H1 (cell line): ENCODE measurements around the gene CHD9NB. TPM values are rescaled to one million over a fixed set of nuclear protein-coding genes. Genes with fewer than 3 reads are reported as not detected.

ENCODE experiments used
- CTCF ChIA-PET: fragments of 300-600 bp; sonication (Branson Sonifier 250); formaldehyde crosslinking; loops from one replicate; lab custom pipeline; 2021; ENCODE audit not compliant: partially characterized antibody; lab: Charles Lee
- POLR2A ChIA-PET: fragments of 300-600 bp; sonication (Branson Sonifier 250); formaldehyde crosslinking; loops from one replicate; lab custom pipeline; 2021; ENCODE audit warnings: inconsistent platforms; ENCODE audit not compliant: partially characterized antibody; lab: Charles Lee
- DNase-seq, 2 experiments: peaks; one replicate each; pipeline versions ENCODE4 v3.0.0 to v3.0.0-alpha.2; 2010 to 2022; ENCODE audit warnings: low spot score in 2 of 2, low read depth in 1 of 2, mixed read lengths in 1 of 2
- FAIRE-seq: peaks from 2 replicates; lab custom pipeline; 2011; peaks lifted over from hg19 to GRCh38; lab: Jason Lieb, UNC
- H2AFZ ChIP-seq: 2 replicates; pipeline ENCODE4 v1.8.1; 2012; ENCODE audit warnings: low read length, inconsistent platforms
- H2AK5ac ChIP-seq: 2 replicates; pipeline ENCODE4 v1.6.1; 2013; ENCODE audit warnings: low read depth, low read length
- H2BK120ac ChIP-seq: replicated peaks from 2 replicates; pipeline ENCODE3; 2013; ENCODE audit warnings: low read depth, low read length, inconsistent platforms
- H2BK12ac ChIP-seq: 2 replicates; pipeline ENCODE4 v1.6.1; 2013; ENCODE audit warnings: low read depth, low read length
- H2BK15ac ChIP-seq: 2 replicates; pipeline ENCODE4 v1.6.1; 2013; ENCODE audit warnings: low read length
- H2BK20ac ChIP-seq: 2 replicates; pipeline ENCODE4 v1.6.1; 2013; ENCODE audit warnings: low read length
- H2BK5ac ChIP-seq: 2 replicates; pipeline ENCODE4 v1.6.1; 2013; ENCODE audit warnings: low read depth, low read length
- H3K14ac ChIP-seq: 2 replicates; pipeline ENCODE4 v1.6.1; 2013; ENCODE audit warnings: inconsistent platforms; ENCODE audit not compliant: insufficient read length
- H3K18ac ChIP-seq: 2 replicates; pipeline ENCODE4 v1.6.1; 2013; ENCODE audit warnings: low read length; ENCODE audit errors: extremely low read depth
- H3K23ac ChIP-seq: 2 replicates; pipeline ENCODE4 v1.6.1; 2013; ENCODE audit warnings: inconsistent platforms; ENCODE audit not compliant: insufficient read length
- H3K23me2 ChIP-seq: 2 replicates; pipeline ENCODE4 v1.6.1; 2013; ENCODE audit warnings: low read depth, low read length
- H3K27ac ChIP-seq: 2 replicates; pipeline ENCODE4 v1.6.1; 2011; ENCODE audit warnings: low read depth, low read length, inconsistent platforms
- H3K27me3 ChIP-seq, 4 experiments: replicated peaks in 1 of 4; 1 replicate in 1 of 4; 2 replicates in 3 of 4; pipeline versions ENCODE4 v1.6.1 to v1.8.1; 2011 to 2013; ENCODE audit warnings: low read length in 3 of 4, mild to moderate bottlenecking in 3 of 4, inconsistent platforms in 2 of 4, mixed read lengths in 2 of 4, moderate library complexity in 1 of 4; ENCODE audit not compliant: control insufficient read depth in 3 of 4, insufficient read depth in 3 of 4; ENCODE audit errors: extremely low read depth in 1 of 4
- H3K36me3 ChIP-seq, 4 experiments: 2 replicates each; pipeline versions ENCODE4 v1.6.1 to v1.8.1; 2011 to 2013; ENCODE audit warnings: mild to moderate bottlenecking in 4 of 4, low read length in 3 of 4, moderate library complexity in 2 of 4, control low read depth in 1 of 4, inconsistent platforms in 1 of 4; ENCODE audit not compliant: insufficient read depth in 4 of 4, control insufficient read depth in 2 of 4
- H3K4ac ChIP-seq: replicated peaks from 2 replicates; pipeline ENCODE3; 2013; ENCODE audit warnings: low read length, low read depth, mixed read lengths, inconsistent platforms; ENCODE audit not compliant: insufficient read length
- H3K4me1 ChIP-seq, 4 experiments: replicated peaks in 1 of 4; 1 replicate in 1 of 4; 2 replicates in 3 of 4; pipeline versions ENCODE4 v1.6.1 to v1.8.1; 2011 to 2013; ENCODE audit warnings: low read length in 3 of 4, inconsistent platforms in 2 of 4, mixed read lengths in 1 of 4; ENCODE audit not compliant: insufficient read depth in 4 of 4, control insufficient read depth in 3 of 4
- H3K4me2 ChIP-seq, 2 experiments: 2 replicates each; pipeline versions ENCODE4 v1.6.1 to v1.8.1; 2011 to 2013; ENCODE audit warnings: low read depth in 2 of 2, low read length in 2 of 2, control low read depth in 1 of 2, inconsistent platforms in 1 of 2, mild to moderate bottlenecking in 1 of 2; ENCODE audit not compliant: insufficient read depth in 1 of 2
- H3K4me3 ChIP-seq, 4 experiments: fragments of 200-600, 300-600 bp in 1 of 4; sonication (generic), shearing (Covaris generic), sonication (Bioruptor Twin) in 1 of 4; 2 replicates each; pipeline versions ENCODE4 v1.5.1 to v1.8.1; 2011 to 2016; ENCODE audit warnings: low read length in 4 of 4, low read depth in 3 of 4, control low read depth in 2 of 4, inconsistent platforms in 2 of 4, mild to moderate bottlenecking in 2 of 4, mixed read lengths in 1 of 4, moderate library complexity in 1 of 4; ENCODE audit not compliant: insufficient read depth in 2 of 4; ENCODE audit errors: extremely low read depth in 1 of 4
- H3K56ac ChIP-seq: replicated peaks from 2 replicates; pipeline ENCODE3; 2013; ENCODE audit warnings: low read depth, mild to moderate bottlenecking, mixed read lengths, low read length, inconsistent platforms; ENCODE audit not compliant: insufficient read length
- H3K79me1 ChIP-seq: 2 replicates; pipeline ENCODE4 v1.6.1; 2013; ENCODE audit warnings: low read depth, low read length, control low read depth
- H3K79me2 ChIP-seq, 2 experiments: 2 replicates each; pipeline versions ENCODE4 v1.6.1 to v1.8.1; 2012 to 2013; ENCODE audit warnings: low read length in 2 of 2, mild to moderate bottlenecking in 2 of 2, inconsistent platforms in 1 of 2; ENCODE audit not compliant: insufficient read depth in 2 of 2, control insufficient read depth in 1 of 2
- H3K9ac ChIP-seq, 4 experiments: replicated peaks in 1 of 4; 1 replicate in 1 of 4; 2 replicates in 3 of 4; pipeline versions ENCODE4 v1.6.1 to v1.8.1; 2011 to 2013; ENCODE audit warnings: low read depth in 3 of 4, low read length in 3 of 4, control low read depth in 2 of 4, mild to moderate bottlenecking in 2 of 4, moderate library complexity in 2 of 4, inconsistent platforms in 1 of 4; ENCODE audit errors: extremely low read depth in 1 of 4
- H3K9me3 ChIP-seq, 2 experiments: 2 replicates each; pipeline versions ENCODE4 v1.6.1 to v1.8.1; 2012 to 2013; ENCODE audit warnings: mild to moderate bottlenecking in 2 of 2, moderate library complexity in 2 of 2, control low read depth in 1 of 2, inconsistent platforms in 1 of 2, low read depth in 1 of 2, low read length in 1 of 2, mixed read lengths in 1 of 2; ENCODE audit not compliant: insufficient read depth in 2 of 2
- H4K20me1 ChIP-seq, 2 experiments: replicated peaks in 1 of 2; 2 replicates each; pipeline versions ENCODE3 to v1.8.1; 2011 to 2013; ENCODE audit warnings: inconsistent platforms in 2 of 2, low read length in 2 of 2, mild to moderate bottlenecking in 1 of 2; ENCODE audit not compliant: insufficient read depth in 2 of 2, control insufficient read depth in 1 of 2
- H4K5ac ChIP-seq: 2 replicates; pipeline ENCODE4 v1.6.1; 2013; ENCODE audit warnings: low read length, low read depth, mixed read lengths, inconsistent platforms; ENCODE audit not compliant: insufficient read length
- H4K8ac ChIP-seq: 2 replicates; pipeline ENCODE4 v1.8.0; 2013; ENCODE audit warnings: mild to moderate bottlenecking, moderate library complexity, low read length, inconsistent platforms; ENCODE audit not compliant: insufficient read depth; ENCODE audit errors: extremely low read depth
- H4K91ac ChIP-seq: replicated peaks from 2 replicates; pipeline ENCODE3; 2013; ENCODE audit warnings: low read length, mixed read lengths, inconsistent platforms; ENCODE audit not compliant: insufficient read length
- BACH1 ChIP-seq: IDR thresholded peaks from 2 replicates; pipeline ENCODE4 v1.6.1; 2012; ENCODE audit warnings: low read length, improper control_type of control experiment
- BRCA1 ChIP-seq: IDR thresholded peaks from 2 replicates; pipeline ENCODE4 v1.6.1; 2012; ENCODE audit warnings: low read depth, low read length, improper control_type of control experiment
- CBX5 ChIP-seq: fragments of 300-800, 300-1000 bp; sonication (generic); IDR thresholded peaks from 2 replicates; pipeline ENCODE4 v1.7.1; 2016; ENCODE audit warnings: antibody characterized with exemption, low read length, low read depth
- CREB1 ChIP-seq: IDR thresholded peaks from 2 replicates; pipeline ENCODE4 v1.6.1; 2012; ENCODE audit warnings: inconsistent platforms
- EP300 ChIP-seq, 2 experiments: IDR thresholded peaks; 1 replicate in 1 of 2; 2 replicates in 1 of 2; pipeline ENCODE4 v1.6.1; 2011 to 2012; ENCODE audit warnings: low read depth in 2 of 2, low read length in 2 of 2, mild to moderate bottlenecking in 2 of 2, borderline replicate concordance in 1 of 2, inconsistent platforms in 1 of 2, moderate library complexity in 1 of 2
- GABPA ChIP-seq: IDR thresholded peaks from 2 replicates; pipeline ENCODE4 v1.6.1; 2011; ENCODE audit warnings: mild to moderate bottlenecking, low read length, moderate library complexity, borderline replicate concordance; ENCODE audit not compliant: insufficient read depth
- KDM5A ChIP-seq: fragments of 200-600 bp; IDR thresholded peaks from 2 replicates; pipeline ENCODE4 v1.7.1; 2012; ENCODE audit warnings: mild to moderate bottlenecking, low read length, inconsistent platforms, mixed read lengths
- MAFK ChIP-seq: IDR thresholded peaks from 2 replicates; pipeline ENCODE4 v1.6.1; 2012; ENCODE audit warnings: low read depth, mild to moderate bottlenecking, improper control_type of control experiment, low read length
- NANOG ChIP-seq: IDR thresholded peaks from 2 replicates; pipeline ENCODE4 v1.6.1; 2011; ENCODE audit warnings: low read length, low read depth, mild to moderate bottlenecking, inconsistent platforms; ENCODE audit not compliant: insufficient read depth, poor library complexity, severe bottlenecking
- POU5F1 ChIP-seq: IDR thresholded peaks from 2 replicates; pipeline ENCODE4 v1.6.1; 2011; ENCODE audit warnings: low read depth, mild to moderate bottlenecking, low read length, moderate library complexity
- SUZ12 ChIP-seq: fragments of 200-600 bp; sonication (generic); IDR thresholded peaks from 2 replicates; pipeline ENCODE4 v1.6.1; 2012; ENCODE audit warnings: mild to moderate bottlenecking, inconsistent platforms, low read length, moderate library complexity, mixed read lengths
- whole genome bisulfite sequencing, 2 experiments: shearing (Covaris generic) in 1 of 2; methylation state at CpG; one replicate each; pipeline versions ENCODE4 v1.1.6 to v1.1.7; 2013 to 2015; ENCODE audit warnings: low lambda C conversion rate in 2 of 2, mixed read lengths in 2 of 2, inconsistent platforms in 1 of 2, low coverage in 1 of 2, missing lambda C conversion rate in 1 of 2; ENCODE audit not compliant: insufficient replicate concordance in 2 of 2, insufficient coverage in 1 of 2, insufficient read length in 1 of 2; ENCODE audit errors: extremely low coverage in 1 of 2, missing lambda C conversion rate in 1 of 2; 5-methylcytosine and 5-hydroxymethylcytosine counted together
- polyA plus RNA-seq, 7 experiments: library from polyadenylated mRNA; depleted of rRNA in 3 of 7; stranded (reverse) in 5 of 7; unstranded in 2 of 7; fragments of >200 nt in 5 of 7; fragments of 200-250 nt in 2 of 7; gene quantifications; 1 replicate in 5 of 7; 2 replicates in 1 of 7; 4 replicates in 1 of 7; pipeline versions ENCODE4 v1.2.1 to v1.2.3, GENCODE V29; 2011 to 2013; ENCODE audit warnings: missing spikeins in 2 of 7, mixed read lengths in 2 of 7
- total RNA-seq: library from RNA; stranded (reverse); fragmentation: NEBNext Ultra II Directional; extraction: Animal tissue kit (Norgen Biotek cat#: 25700); gene quantifications from 2 replicates; pipeline ENCODE4 v1.2.1, GENCODE V29; 2021
- TF ChIP-seq, protein P1 (sequence below): IDR thresholded peaks from 2 replicates; pipeline ENCODE4 v1.6.1; 2011; ENCODE audit warnings: low read length, improper control_type of control experiment

Gene CHD9NB
- total and polyA plus RNA-seq, 2 of the 8 experiments (the other 6 are each of a cell fraction or from before 2014, with no cell fraction given), result 4.5 to 5.9 TPM

DNA sequence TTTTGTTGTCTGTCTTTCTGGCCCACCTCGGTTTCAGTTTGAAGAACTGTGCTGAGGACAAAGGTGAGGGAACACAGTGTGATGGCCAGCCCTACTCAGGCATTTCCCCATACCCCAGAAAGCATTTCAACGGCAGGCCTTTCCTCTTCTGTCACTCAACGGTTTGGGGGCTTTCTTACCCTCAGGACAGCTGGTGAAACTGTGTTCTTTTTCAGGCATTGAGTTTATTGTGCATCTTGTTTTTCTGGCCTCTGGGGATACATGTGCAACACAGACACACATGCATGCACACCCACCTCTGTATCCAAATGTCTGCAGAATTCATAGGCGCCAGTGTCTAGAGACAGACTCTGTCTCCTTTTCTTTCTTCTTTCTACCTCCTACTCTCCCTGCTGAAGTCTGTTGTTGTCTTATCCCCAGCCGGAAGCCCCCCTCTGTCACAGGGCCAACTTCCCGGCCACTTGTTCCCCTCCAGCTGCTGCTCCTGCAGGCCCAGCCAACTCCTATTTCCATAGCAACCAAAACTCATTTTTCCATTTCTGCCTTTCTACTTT, 19.1 kb upstream of the CHD9NB start:
- Histone ChIP-seq H3K14ac (no peak overlapping the region), H3K4me2 (no peak overlapping the region; a peak in 1 of 4 replicates), H2AK5ac (no peak overlapping the region), H3K27ac (peak overlapping the region; percentile 61; the same call in 1 of the 2 replicates), H3K9me3 (peaks cover 13 to 21% of the 10 kb centered on the region in 2 experiments), H2BK5ac (no peak overlapping the region), H4K91ac (no peak overlapping the region), H3K36me3 (peaks cover 0 to 5% (median 1%) of the 10 kb centered on the region in 4 experiments; a peak in 3 of 8 replicates), H2BK20ac (no peak overlapping the region), H3K27me3 (no peaks in the 10 kb centered on the region), H4K20me1 (no peaks in the 10 kb centered on the region), H3K18ac (no peak overlapping the region), H2BK120ac (no peak overlapping the region), H3K56ac (no peak overlapping the region), H3K4me1 (peaks cover 0 to 8% (median 3%) of the 10 kb centered on the region in 4 experiments; a peak in 3 of 7 replicates), H4K5ac (no peak overlapping the region), H2BK15ac (no peak overlapping the region), H3K9ac (no peak overlapping the region), H3K4ac (no peak overlapping the region), H4K8ac (no peak overlapping the region; the same call in 1 of the 2 replicates), H2BK12ac (no peak overlapping the region), H3K23me2 (no peaks in the 10 kb centered on the region), H3K4me3 (no peak overlapping the region), H3K79me1 (peaks cover 3% of the 10 kb centered on the region; the same call in 1 of the 2 replicates), H3K79me2 (peaks cover 0 to 19% of the 10 kb centered on the region in 2 experiments; a peak in 2 of 4 replicates), H2AFZ (no peak overlapping the region), H3K23ac (no peak overlapping the region)
- FAIRE-seq (no peak), DNase-seq (no peak)
- WGBS, 2 experiments, result 82% methylated on average over 6 of the region's 6 CpGs; no CpG with 5 or more reads in 1 of the 2 experiments
- ChIA-PET POLR2A (interaction anchor here (1.7 kb wide), 1 partner anchor 16 kb away, joined by 5 read pairs; the partner anchor contains the start of gene CHD9), CTCF (interaction anchor here (0.6 to 1.1 kb wide), 2 partner anchors 128 to 341 kb away, joined by 3 to 5 read pairs; no protein-coding TSS in a partner anchor)
- TF ChIP-seq SUZ12, result no peak
- TF ChIP-seq NANOG, result no peak
- TF ChIP-seq BACH1, result no peak
- no peak for TF ChIP-seq GABPA
- no peak for TF ChIP-seq CBX5
- TF ChIP-seq, protein P1, sequence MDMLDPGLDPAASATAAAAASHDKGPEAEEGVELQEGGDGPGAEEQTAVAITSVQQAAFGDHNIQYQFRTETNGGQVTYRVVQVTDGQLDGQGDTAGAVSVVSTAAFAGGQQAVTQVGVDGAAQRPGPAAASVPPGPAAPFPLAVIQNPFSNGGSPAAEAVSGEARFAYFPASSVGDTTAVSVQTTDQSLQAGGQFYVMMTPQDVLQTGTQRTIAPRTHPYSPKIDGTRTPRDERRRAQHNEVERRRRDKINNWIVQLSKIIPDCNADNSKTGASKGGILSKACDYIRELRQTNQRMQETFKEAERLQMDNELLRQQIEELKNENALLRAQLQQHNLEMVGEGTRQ, result no peak
- no peak for TF ChIP-seq CREB1
- no peak for TF ChIP-seq POU5F1
- no peak for TF ChIP-seq BRCA1
- no peak for TF ChIP-seq EP300 (IDR thresholded peaks at IDR 0.05; ENCODE audit: borderline replicate concordance in 1 of 2, low read depth in 2 of 2, low read length in 2 of 2)
- TF ChIP-seq KDM5A, result no peak
- TF ChIP-seq MAFK, result no peak
